Endothelial cell of umbilical vein (primary cell): ENCODE data around the gene DOP1A.

Source experiments
- CTCF ChIP-seq, 2 donors: IDR thresholded peaks; 1 replicate in 1 of 2; 2 replicates in 1 of 2; pipeline ENCODE4 v1.5.1; 2011; ENCODE audit warnings: low read length in 2 of 2, mild to moderate bottlenecking in 2 of 2, moderate library complexity in 2 of 2, control low read depth in 1 of 2, inconsistent platforms in 1 of 2, low read depth in 1 of 2; ENCODE audit not compliant: insufficient read depth in 1 of 2; ENCODE audit errors: extremely low read depth in 1 of 2
- EZH2 ChIP-seq: IDR thresholded peaks from 2 replicates; pipeline ENCODE4 v1.6.1; 2012; ENCODE audit warnings: borderline replicate concordance, low read depth, mild to moderate bottlenecking, moderate library complexity, low read length, inconsistent platforms; ENCODE audit not compliant: severe bottlenecking
- MAX ChIP-seq: IDR thresholded peaks from 2 replicates; pipeline ENCODE4 v1.6.1; 2011; ENCODE audit not compliant: insufficient read depth, insufficient read length
- POLR2AphosphoS5 ChIP-seq: IDR thresholded peaks from 2 replicates; pipeline ENCODE4 v1.6.1; 2012; ENCODE audit warnings: low read depth, mild to moderate bottlenecking, control low read depth, low read length, moderate library complexity; ENCODE audit not compliant: insufficient read depth

GRCh38 chr6:83127976-83128375 is 60.5 kb downstream of the DOP1A start:
- TF ChIP-seq CTCF (IDR thresholded peaks at IDR 0.05; ENCODE audit: extremely low read depth in 1 of 2, insufficient read depth in 1 of 2, low read depth in 1 of 2, low read length in 2 of 2) (no peak), EZH2 (no peak), POLR2AphosphoS5 (no peak), MAX (no peak)
